PC-3 (cell line): ENCODE data around the gene ZFP62.
A peak's percentile ranks its signal among the peaks of the same experiment; 100 is the strongest.

Experiments used
- EZH2 ChIP-seq: fragments of 300-600 bp; sonication (generic); IDR thresholded peaks from one replicate; pipeline ENCODE4 v1.6.1; 2017; ENCODE audit warnings: antibody characterized with exemption, mild to moderate bottlenecking, low read length; ENCODE audit not compliant: unreplicated experiment
- TF ChIP-seq, protein P1 (sequence below): fragments of 300-600 bp; sonication (generic); conservative IDR thresholded peaks from 2 replicates; pipeline ENCODE4 v1.5.1; 2017; ENCODE audit warnings: antibody characterized with exemption, low read depth, mild to moderate bottlenecking, low read length

DNA sequence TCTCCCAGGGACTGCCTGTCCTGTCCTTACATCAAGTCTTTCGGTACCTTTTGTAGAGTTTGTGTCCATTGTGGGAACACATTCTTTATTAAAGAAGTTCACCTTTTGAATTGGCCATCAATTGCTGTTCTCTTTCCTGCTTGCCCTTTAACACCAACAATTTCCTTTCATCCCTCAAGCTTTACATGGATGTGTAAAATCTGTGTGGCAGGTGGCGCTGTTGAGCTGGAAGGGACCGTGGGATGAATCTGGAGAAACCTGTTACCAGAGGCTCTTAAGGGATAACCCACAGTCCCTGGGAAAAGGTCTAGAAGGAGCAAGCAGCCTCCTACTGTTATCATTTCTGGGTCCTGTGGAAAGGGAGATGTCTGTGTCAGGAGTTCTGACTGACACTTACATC, 7.9 kb upstream of the ZFP62 start:
- TF ChIP-seq, protein P1, sequence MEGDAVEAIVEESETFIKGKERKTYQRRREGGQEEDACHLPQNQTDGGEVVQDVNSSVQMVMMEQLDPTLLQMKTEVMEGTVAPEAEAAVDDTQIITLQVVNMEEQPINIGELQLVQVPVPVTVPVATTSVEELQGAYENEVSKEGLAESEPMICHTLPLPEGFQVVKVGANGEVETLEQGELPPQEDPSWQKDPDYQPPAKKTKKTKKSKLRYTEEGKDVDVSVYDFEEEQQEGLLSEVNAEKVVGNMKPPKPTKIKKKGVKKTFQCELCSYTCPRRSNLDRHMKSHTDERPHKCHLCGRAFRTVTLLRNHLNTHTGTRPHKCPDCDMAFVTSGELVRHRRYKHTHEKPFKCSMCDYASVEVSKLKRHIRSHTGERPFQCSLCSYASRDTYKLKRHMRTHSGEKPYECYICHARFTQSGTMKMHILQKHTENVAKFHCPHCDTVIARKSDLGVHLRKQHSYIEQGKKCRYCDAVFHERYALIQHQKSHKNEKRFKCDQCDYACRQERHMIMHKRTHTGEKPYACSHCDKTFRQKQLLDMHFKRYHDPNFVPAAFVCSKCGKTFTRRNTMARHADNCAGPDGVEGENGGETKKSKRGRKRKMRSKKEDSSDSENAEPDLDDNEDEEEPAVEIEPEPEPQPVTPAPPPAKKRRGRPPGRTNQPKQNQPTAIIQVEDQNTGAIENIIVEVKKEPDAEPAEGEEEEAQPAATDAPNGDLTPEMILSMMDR = peak; percentile 97
- TF ChIP-seq EZH2 = no peak
